Middle frontal gyrus (tissue), 1 donor: ENCODE measurements around the gene VTI1A.
"Not testable (repeated sequence)": the region's sequence is repeated elsewhere in the genome, so short reads cannot be mapped to it uniquely, and the experiment has no call there.

Experiments
- DNase-seq: peaks from one replicate; pipeline ENCODE4 v3.0.0-alpha.2; 2015; ENCODE audit warnings: low spot score; ENCODE audit errors: extremely low spot score

Gene VTI1A

DNA sequence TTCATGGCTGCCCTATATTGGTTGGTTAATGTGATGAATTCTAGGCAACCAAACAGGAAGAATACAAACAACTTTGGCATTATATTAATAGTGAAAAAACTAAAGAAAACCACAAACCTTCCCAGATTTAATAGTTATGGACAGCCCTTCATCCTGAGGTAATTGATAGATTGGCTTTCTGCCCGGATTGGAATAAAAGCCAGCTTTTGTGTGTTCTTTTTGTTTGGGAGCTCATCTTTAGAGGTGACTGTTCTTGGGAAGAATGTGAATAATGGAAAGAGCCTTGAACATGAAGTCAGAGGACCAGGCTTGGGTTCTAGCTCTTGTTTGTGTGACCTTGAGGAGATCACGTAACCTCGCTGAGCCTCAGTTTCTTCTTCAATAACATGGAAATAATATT lies 92.3 kb downstream of the VTI1A start:
- no peak for DNase-seq

- not testable (repeated sequence) for DNase-seq
Measured at GRCh38 chr10:112542823-112543222, 95.8 kb downstream of the VTI1A start.

DNA sequence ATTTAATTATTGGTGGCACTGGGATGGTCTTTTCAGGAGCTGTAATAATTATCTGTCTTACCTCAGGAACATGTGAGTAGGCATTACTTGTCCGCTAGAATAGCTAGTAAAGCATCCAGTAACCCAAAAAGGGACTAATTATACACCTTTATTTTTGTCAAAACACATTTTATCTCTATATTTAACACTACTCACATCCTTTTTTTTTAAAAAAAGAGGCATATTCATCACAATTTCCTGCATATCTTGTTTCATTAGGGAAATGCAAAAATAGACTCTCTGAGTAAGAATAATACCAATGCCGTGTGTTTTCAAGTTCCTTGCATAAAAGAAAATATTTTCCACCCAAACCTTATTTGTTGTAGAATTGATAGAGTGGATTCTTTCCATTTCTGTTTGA lies 99.5 kb downstream of the VTI1A start:
- no peak for DNase-seq

DNA sequence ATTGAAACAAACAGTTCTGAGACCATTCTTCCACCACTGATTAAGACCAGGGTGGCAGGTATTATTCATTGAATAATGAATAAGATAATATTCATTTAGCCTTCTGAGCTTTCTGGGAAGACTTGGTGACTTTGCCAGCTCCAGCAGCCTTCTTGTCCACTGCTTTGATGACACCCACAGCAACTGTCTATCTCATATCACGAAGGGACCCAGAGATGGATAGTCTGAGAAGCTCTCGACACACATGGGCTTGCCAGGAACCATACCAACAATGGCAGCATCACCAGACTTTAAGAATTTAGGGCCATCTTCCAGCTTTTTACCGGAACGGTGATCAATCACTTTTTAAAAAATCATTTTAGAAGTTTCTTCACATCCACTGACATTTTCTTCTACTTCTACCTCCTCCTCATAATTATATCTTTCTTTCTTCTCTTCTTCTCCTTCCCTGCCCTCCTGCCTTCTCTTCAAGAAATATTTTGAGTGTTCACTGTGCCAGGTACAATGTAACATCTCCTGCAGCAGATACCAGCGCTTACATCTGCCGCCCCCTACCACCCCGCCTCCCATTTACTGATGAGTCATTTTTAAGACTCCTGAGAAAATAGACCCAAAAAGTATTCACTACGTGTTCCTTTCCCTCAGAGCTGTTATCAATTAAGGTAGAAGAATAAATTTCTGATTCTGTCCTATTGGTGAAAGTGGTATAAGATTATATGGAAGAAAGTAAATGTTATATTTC lies 101.7 kb downstream of the VTI1A start:
- DNase-seq, result no peak

GRCh38 chr10:112552593-112553110 lies 105.6 kb downstream of the VTI1A start:
- DNase-seq, result no peak

DNA sequence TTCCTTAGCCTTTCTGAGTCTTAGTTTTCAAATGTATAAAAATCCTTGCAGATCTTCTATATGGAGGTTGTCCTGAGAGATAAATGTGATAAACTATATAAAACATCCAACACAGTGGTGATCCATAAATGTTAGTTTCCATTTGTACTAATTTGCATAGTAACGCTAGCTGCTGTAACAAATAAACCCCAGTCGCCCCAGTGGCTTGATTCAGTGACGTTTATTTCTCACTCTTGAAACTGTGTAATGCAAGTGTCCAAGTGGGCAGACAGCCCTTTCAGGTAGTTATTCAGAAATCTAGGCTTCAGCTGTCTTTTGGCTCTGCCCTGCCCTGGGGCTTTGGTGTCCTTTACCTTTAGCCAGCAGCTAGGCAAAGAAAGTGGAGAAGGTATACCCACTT lies 106.3 kb downstream of the VTI1A start:
- DNase-seq, result no peak

GRCh38 chr10:112554263-112554662 lies 107.2 kb downstream of the VTI1A start:
- no peak for DNase-seq

GRCh38 chr10:112557197-112557596 lies 110.2 kb downstream of the VTI1A start:
- DNase-seq, result no peak

DNA sequence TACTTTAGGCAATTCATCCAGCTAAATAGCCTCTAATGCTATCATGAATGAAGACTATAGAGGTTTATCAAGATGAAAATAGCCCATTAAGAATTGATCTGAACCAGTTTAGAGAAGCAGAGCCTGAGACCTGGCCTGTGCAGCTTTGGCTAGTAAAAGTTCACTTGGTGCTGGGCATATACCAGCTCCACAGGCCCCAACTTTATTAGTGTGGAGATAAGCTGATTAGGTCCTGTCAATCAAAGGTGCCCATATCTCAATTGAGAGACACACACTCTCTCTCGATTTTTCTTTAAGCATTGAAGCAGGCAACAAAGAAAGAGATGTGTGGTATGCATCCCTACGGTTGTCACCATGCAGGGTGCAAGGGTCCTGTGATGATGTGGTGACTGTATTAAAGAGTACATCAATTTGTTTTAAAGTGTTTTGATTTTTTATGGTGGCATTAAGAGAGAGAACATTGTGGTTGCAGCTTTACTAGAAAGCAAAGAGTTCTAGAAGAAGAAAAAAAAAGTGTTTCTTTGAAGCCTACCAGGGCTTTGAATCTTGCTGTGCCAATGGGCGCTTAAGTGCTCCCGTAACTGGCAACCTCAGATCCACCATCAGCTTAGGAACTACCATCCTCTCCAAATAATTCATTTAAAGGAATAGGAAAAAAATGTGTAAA lies 111.6 kb downstream of the VTI1A start:
- DNase-seq, result no peak

- DNase-seq, result no peak
Measured at GRCh38 chr10:112559349-112559748, 112.3 kb downstream of the VTI1A start.

- DNase-seq, result no peak
Measured at GRCh38 chr10:112562122-112562521, 115.1 kb downstream of the VTI1A start.

GRCh38 chr10:112562809-112563663 lies 116.0 kb downstream of the VTI1A start:
- DNase-seq, result no peak

DNA sequence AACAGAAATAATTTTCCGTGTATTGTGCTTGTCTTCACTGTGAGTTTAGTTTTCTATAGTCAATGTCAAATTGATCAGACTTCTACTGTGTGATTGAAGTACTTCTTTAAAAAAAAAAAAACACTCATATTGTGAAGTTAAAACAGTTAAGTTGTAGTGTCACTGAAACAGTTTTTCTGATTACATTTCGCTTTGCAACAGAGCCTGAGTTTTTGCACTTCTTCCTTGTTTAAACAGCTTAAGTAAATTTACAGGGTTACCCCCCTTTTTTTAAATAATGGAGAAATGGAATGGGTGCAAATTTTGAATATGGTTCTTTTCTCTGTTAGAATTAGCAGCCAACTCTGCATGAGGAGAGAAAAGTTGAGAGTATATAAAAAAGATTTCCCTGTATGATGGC lies 117.3 kb downstream of the VTI1A start:
- DNase-seq, result no peak

DNA sequence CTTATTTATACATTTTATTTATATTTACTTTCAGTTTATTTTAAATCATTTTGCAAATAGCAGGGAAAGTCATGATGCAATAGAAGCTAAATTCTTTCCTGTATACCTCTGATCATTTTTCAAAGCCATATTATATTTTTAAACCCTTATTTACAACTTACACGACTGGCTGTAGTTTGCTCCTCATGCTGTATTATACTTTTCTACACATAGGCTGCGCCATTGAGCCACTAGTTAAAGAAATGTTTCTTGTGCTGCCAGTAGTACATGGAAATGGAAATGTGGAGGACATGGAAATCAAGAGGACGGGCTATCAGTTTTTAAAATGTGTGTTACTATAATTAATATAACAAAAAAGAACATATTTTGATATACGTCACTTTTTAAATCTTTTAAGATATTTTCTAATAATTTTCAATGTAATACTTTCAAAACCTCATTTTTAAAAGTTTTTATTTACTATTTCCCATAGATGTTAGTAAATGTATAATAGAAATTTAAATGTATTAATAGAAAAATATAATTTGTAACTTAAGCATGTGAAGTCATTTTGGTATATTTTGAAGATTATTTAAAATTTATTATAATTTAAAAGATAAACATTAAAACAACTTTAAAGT lies 118.5 kb downstream of the VTI1A start:
- peak; percentile 19 for DNase-seq

GRCh38 chr10:112570585-112570984 lies 123.6 kb downstream of the VTI1A start:
- no peak for DNase-seq

DNA sequence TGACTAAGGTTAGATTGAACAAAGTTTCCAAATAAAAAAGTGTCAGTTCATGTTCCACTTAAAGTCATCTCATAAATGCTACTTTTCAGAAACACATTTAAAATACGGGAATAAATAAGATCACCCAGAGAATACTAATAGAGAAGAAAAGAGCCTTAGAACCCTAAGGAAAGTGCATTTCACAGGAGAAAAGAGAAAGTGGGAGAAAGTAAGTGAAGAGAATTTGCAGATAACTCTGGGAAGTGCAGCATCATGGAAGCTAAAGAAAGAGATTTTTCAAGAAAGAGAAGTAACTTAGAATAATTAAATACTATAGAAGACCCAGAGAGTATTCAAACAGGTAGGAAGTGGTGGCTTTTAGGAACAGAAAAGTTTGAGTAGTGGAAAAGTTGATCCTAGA lies 132.6 kb downstream of the VTI1A start:
- DNase-seq, result no peak

DNA sequence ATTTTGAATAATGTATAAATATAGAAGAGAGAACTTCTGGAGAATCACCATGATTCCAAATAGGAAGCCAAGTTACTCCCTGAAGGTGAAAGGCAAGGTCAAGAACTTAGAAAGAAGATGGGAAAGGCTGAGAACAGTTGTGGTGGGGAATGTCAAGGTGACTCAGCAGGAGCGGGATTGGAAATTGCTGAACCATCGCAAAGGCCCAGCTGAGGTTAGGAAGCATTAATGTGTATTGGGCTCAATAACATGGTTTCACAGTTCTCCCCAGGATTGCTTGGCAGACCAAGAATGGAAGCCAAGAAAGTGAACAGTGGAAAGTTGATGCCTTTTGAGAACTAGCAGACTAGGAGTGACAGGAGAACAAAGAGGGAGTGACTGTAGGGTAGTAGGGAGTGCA lies 133.3 kb downstream of the VTI1A start:
- DNase-seq, result no peak

- DNase-seq, result no peak
Measured at GRCh38 chr10:112581921-112582320, 134.9 kb downstream of the VTI1A start.

- DNase-seq, result no peak
Measured at GRCh38 chr10:112583236-112583939, 136.4 kb downstream of the VTI1A start.

DNA sequence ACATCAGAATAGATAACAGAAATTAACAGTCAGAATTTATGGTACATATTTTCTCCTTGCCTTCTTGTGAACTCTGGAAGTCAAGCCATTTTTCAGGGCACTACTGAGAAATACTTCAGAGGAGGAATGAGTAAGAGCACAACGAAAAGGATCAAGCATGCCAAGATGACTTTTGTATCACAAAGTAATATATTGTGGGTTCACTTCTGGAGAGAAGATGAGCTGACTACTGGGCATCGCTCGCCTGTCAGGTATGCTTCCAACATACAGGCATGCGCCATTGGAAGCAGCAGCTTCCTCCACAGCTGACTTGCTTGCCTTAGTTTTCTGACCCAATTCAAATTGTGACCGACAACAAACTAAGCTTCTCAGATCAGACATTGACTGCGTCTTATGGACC lies 137.3 kb downstream of the VTI1A start:
- no peak for DNase-seq

- DNase-seq, result no peak
Measured at GRCh38 chr10:112585126-112585525, 138.1 kb downstream of the VTI1A start.
